ENCODE measurements around the gene TIMM9.
"Not testable (repeated sequence)": the region's sequence is repeated elsewhere in the genome, so short reads cannot be mapped to it uniquely, and the experiment has no call there.

TIMM9 gene

DNA sequence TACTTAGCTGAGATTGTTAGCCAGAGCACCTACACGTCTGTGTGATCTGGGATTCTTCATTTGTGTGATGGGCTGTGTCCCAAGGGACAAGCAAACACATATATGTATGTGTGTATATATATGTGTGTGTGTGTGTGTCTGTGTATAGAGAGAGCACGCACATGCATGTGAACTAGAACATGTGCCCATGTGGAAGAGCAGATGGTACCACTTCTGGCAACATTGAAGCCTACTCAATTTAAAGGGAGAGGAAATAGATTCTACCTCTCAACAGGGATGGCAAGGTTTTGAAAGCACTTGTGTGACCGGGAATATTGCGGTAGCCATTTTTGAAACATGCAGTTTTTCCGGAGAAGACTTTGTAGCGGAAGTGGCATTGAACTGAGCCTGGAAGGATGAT is 30.2 kb downstream of the TIMM9 start:
- DNase-seq: no peak

DNA sequence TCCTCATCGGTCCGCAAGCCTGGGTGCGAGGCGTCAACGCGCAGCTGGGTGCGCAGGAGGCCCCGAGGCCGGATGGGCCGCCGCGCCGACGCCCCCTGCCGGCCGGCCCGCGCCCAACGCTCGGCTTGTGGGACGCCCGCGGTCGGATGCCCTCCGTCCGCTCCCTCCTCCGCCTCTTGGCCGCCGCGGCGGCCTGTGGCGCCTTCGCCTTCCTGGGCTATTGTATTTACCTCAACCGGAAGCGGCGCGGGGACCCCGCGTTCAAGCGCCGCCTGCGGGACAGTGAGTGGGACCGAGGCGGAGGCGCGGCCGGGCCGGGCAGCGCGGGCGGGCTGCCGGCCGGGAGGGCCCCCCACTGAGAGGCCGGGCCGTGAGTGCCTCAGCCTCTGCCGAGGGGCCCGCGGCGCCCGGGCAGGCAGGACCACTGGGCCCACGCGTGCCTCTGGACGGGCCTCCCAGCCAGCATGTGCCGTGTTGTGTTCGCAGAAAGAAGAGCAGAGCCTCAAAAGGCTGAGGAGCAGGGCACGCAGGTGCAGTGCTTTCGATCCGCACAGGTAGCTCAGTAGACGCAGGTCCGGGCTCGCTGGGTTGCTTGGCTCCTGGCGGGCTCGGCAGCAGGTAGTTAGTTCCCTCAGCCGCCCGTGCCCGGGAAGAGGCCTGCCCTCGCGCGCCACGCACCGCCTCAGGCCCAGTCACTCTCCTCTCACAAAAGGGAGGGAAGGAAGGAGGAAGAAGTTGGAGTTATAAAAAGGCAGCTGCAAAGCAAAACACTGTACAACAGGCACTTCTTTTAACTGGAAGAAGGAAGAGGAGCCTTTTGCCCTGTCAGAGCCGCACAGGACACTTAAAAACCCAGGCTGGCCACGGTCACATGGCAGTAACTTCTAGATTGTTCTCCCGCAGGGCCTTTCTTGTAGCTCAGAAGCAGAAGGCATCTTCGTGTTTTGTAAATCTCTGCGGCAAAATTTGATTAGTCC is 31.2 kb downstream of the TIMM9 start, which contains the start of gene TOMM20L:
Gene TOMM20L, plus strand, starts transcription at position 119 of the 977 bp plus-strand sequence. Its CDS starts 28 bp downstream, at position 147.
- DNase-seq: peak; percentile 66

DNA sequence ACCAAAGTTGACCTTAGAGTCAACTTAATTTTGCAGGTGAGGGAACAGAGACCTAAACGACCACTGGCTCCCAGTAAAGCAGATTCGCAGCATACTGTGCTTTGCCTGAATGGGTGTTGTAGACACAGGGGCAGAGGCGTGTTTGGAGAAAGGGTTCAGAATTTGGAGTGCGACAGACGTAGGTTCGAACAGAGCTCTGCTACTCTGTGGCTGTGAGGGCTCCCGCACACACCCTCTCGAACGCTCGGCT is 31.8 kb downstream of the TIMM9 start:
- DNase-seq: no peak

DNA sequence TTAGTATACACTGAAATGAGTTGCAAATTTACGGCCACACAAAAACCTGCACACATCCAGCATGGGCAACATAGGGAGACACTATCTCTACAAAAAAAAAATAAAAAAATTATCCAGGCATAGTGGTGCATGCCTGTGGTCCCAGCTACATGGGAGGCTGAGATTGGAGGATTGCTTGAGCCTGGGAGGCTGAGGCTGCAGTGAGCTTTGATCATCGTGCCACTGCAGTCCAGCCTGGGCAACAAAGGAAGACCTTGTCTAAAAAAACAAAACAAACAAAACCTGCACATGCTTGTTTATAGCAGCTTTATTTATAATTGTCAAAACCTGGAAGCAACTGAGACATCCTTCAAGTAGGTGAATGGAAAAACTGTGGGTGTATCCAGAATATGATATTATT is 36.5 kb downstream of the TIMM9 start:
- no peak for DNase-seq

DNA sequence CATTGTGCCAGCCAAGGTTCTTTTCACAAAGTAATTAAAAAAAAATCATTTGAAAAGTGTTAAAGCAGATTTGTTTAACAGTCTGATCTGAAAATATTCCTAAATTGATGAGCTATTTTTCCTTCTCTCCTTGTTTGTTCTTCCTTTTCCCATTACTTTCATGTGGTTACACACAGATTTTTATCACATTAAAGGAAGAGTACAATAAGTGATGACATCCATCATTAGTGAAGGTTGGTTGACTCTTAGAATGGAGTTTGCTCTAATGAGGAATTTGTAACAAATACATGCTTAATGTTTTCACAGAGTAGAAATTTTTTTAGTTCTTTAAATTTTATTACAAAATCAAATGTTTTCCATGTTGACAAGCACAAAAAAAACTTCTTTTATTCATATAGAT is 50.5 kb downstream of the TIMM9 start:
- no peak for DNase-seq

DNA sequence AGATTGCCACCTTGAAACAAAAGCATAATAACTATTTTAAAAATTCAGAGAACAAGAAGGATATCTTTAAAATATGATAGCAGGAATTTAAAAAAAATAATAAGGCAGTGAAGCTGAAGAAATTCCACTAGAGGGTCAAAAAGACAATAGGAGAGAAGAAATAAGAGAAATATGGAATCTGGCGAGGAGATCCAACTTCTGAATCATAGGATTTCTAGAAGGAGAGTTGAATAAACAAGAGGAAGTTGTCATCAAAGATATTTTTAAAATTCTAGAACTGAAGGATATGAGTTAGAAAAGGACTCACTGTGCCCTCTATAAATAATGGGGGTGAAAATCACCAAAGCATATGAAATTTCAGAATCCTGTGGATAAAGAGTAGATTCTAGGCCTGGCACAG is 58.4 kb downstream of the TIMM9 start:
- no peak for DNase-seq

DNA sequence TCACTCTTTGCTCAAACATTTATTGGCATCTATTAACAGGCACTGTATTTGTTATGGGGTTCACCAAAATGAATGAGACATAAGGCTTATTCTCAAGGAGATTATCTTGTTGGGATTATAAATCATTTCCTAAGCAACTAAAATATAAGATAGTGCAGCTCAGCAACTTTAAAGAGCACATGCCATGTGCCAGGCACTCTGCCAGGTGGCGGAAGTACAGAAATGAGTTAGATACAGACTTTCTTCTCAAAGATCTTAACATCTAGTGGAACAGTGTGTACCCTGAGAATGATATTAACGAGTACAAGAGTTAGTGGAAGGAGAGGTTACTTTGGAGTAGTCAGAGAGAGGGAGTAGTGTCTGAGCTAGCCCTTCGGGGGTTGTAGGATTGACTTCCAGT is 60.0 kb downstream of the TIMM9 start:
- DNase-seq: no peak

DNA sequence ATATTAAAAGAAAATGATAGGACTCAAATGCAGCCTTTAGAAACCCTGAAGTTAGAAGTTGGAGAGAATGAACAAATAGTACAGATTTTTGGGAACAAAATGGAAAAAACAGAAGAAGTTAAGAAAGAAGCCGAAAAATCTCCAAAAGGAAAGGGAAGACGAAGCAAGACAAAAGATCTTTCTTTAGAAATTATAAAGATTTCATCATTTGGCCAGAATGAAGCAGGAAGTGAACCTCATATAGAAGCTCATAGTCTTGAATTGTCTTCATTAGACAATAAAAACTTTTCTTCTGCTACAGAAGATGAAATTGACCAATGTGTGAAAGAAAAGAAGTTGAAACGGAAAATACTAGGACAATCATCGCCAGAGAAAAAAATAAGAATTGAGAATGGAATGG is 63.0 kb downstream of the TIMM9 start:
- DNase-seq: no peak

DNA sequence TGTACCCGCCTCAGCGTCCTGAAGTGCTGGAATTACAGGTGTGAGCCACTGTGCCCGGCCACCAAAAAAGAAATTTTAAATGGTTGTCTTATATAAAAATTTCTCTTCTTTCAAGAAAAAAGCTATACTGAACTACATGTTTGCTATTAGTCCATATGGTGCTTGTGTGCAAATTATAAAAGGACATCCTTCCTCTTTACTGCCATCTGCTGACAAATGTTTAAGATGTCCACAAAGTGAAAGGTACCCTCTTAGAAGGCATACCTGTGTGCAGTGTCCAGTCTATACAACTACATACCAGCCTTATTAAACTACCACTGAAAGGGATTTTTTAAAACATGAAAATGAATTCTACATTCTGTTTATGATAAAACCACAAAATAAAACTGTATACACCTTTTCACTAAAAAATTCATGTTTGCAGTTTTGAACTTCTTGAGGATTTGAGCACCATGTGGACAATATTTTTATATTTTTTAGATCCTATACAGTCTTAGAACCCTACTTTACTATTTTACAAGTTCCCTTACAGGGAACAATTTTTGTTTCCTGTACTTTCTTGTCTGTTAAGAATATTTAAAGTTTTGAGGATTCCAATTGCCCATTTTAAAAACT is 64.4 kb downstream of the TIMM9 start:
- peak; percentile 9 for DNase-seq

DNA sequence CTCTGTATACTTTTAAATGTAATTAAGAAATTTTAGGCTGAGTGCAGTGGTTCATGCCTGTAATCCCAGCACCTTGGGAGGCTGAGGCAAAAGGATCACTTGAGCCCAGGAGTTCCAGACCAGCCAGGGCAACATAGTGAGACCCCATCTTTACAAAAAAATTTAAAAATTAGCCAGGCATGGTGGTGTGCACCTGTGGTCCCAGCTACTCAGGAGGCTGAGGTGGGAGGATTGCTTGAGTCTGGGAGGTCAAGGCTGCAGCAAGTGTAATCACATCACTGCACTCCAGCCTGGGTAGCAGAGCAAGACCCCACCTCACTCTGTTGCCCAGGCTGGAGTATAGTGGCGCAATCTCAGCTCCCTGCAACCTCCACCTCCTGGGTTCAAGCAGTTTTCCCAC is 65.1 kb downstream of the TIMM9 start:
- not testable (repeated sequence) for DNase-seq
